ENCODE measurements around the gene UNC119B. TPM values are rescaled to one million over a fixed set of nuclear protein-coding genes. Genes with fewer than 3 reads are reported as not detected.
A peak's percentile ranks its signal among the peaks of the same experiment; 100 is the strongest.
"Not testable (repeated sequence)": the region's sequence is repeated elsewhere in the genome, so short reads cannot be mapped to it uniquely, and the experiment has no call there.

Gene UNC119B
- 15.1 TPM for total RNA-seq

- DNase-seq, result peak; percentile 81
These were observed at the start of gene UNC119B for GRCh38 chr12:120710031-120710804. Gene UNC119B (plus strand): TSS chr12:120710458. CDS start chr12:120710475, 17 bp downstream.

GRCh38 chr12:120661432-120661831, 48.8 kb upstream of the UNC119B start:
- no peak for DNase-seq

GRCh38 chr12:120662879-120663278, 47.4 kb upstream of the UNC119B start:
- DNase-seq, result no peak

GRCh38 chr12:120663741-120664140, 46.5 kb upstream of the UNC119B start:
- no peak for DNase-seq

- DNase-seq, result no peak
These were observed 43.5 kb upstream of the UNC119B start for GRCh38 chr12:120666571-120667390.

GRCh38 chr12:120668091-120668867, 42.0 kb upstream of the UNC119B start:
- no peak for DNase-seq

GRCh38 chr12:120668868-120669840, 41.1 kb upstream of the UNC119B start:
- DNase-seq, result peak; percentile 75

- not testable (repeated sequence) for DNase-seq
These were observed 40.0 kb upstream of the UNC119B start for GRCh38 chr12:120670237-120670636.

GRCh38 chr12:120670667-120671066, 39.6 kb upstream of the UNC119B start:
- DNase-seq, result no peak

- no peak for DNase-seq
These were observed 36.1 kb upstream of the UNC119B start for GRCh38 chr12:120674097-120674636.

- DNase-seq, result no peak
These were observed 32.3 kb upstream of the UNC119B start for GRCh38 chr12:120677765-120678473.

- no peak for DNase-seq
These were observed 31.7 kb upstream of the UNC119B start for GRCh38 chr12:120678572-120678971.

- no peak for DNase-seq
These were observed 30.0 kb upstream of the UNC119B start for GRCh38 chr12:120680165-120680738.

GRCh38 chr12:120684523-120684932, 25.7 kb upstream of the UNC119B start:
- DNase-seq, result no peak

- DNase-seq, result no peak
These were observed 24.7 kb upstream of the UNC119B start for GRCh38 chr12:120685522-120685921.

- peak; percentile 97 for DNase-seq
These were observed 24.0 kb upstream of the UNC119B start for GRCh38 chr12:120686151-120686689.

- DNase-seq, result peak; percentile 99
These were observed 23.3 kb upstream of the UNC119B start, which contains the start of gene MLEC for GRCh38 chr12:120686690-120687577. Gene MLEC (plus strand): TSS chr12:120687149. CDS start chr12:120687297, 148 bp downstream.

GRCh38 chr12:120687578-120688289, 22.5 kb upstream of the UNC119B start:
- peak; percentile 20 for DNase-seq

Measured in tongue (tissue), 2 donors.